GM23338 (cell line): ENCODE data around the gene GOLGA8B. TPM values are rescaled to one million over a fixed set of nuclear protein-coding genes. Genes with fewer than 3 reads are reported as not detected.

Experiments used
- ATAC-seq: fragments of 200-7000 bp; cut with Tn5 transposase; 3 replicates; pipeline ENCODE4 v1.9.1; 2020
- DNase-seq: peaks from one replicate; pipeline ENCODE4 v3.0.0-alpha.2; 2015; ENCODE audit warnings: low spot score
- H2AFZ ChIP-seq: fragments of 200-600 bp; sonication (generic); 2 replicates; pipeline ENCODE4 v1.8.0; 2016; ENCODE audit warnings: antibody characterized with exemption, mild to moderate bottlenecking, moderate library complexity
- H3F3A ChIP-seq: fragments of 200-600 bp; sonication (generic); replicated peaks from 2 replicates; pipeline ENCODE4 v1.8.0; 2017; ENCODE audit warnings: antibody characterized with exemption, mixed run types, low read depth
- H3K27ac ChIP-seq: fragments of 200-600 bp; sonication (generic); 2 replicates; pipeline ENCODE4 v1.6.1; 2016; ENCODE audit warnings: low read depth
- H3K27me3 ChIP-seq: fragments of 200-600 bp; sonication (generic); 2 replicates; pipeline ENCODE4 v1.8.0; 2016; ENCODE audit warnings: mild to moderate bottlenecking, mixed run types, moderate library complexity; ENCODE audit not compliant: insufficient read depth
- H3K36me3 ChIP-seq: fragments of 200-600 bp; sonication (generic); 2 replicates; pipeline ENCODE4 v1.8.0; 2016; ENCODE audit warnings: mild to moderate bottlenecking; ENCODE audit not compliant: insufficient read depth
- H3K4me1 ChIP-seq: fragments of 200-600 bp; sonication (generic); 2 replicates; pipeline ENCODE4 v1.8.0; 2016; ENCODE audit warnings: mild to moderate bottlenecking, moderate library complexity; ENCODE audit not compliant: insufficient read depth
- H3K4me2 ChIP-seq: fragments of 200-600 bp; sonication (generic); 2 replicates; pipeline ENCODE4 v1.7.1; 2017; ENCODE audit warnings: mixed run types
- H3K4me3 ChIP-seq: fragments of 200-600 bp; sonication (generic); 2 replicates; pipeline ENCODE4 v1.6.1; 2016; ENCODE audit warnings: mixed run types
- H3K79me2 ChIP-seq: fragments of 200-600 bp; sonication (generic); replicated peaks from 2 replicates; pipeline ENCODE4 v1.8.0; 2017; ENCODE audit warnings: mild to moderate bottlenecking; ENCODE audit not compliant: insufficient read depth
- H3K9me2 ChIP-seq: fragments of 200-600 bp; sonication (generic); 2 replicates; pipeline ENCODE4 v1.8.0; 2017; ENCODE audit not compliant: insufficient read depth
- H4K20me1 ChIP-seq: fragments of 200-600 bp; sonication (generic); replicated peaks from 2 replicates; pipeline ENCODE4 v1.8.0; 2017; ENCODE audit warnings: mild to moderate bottlenecking; ENCODE audit not compliant: insufficient read depth
- H3K27ac Mint-ChIP-seq: 2 replicates; pipeline ENCODE4 v1.8.0; 2020; ENCODE audit warnings: inconsistent platforms, mild to moderate bottlenecking, moderate library complexity, mixed read lengths
- H3K27me3 Mint-ChIP-seq: 3 replicates; pipeline ENCODE4 v1.8.0; 2022; ENCODE audit warnings: low read depth, mild to moderate bottlenecking, moderate library complexity, mixed read lengths, inconsistent platforms; ENCODE audit not compliant: insufficient read depth, poor library complexity
- H3K36me3 Mint-ChIP-seq: 3 replicates; pipeline ENCODE4 v1.8.0; 2021; ENCODE audit warnings: low read depth, mild to moderate bottlenecking, inconsistent platforms, moderate library complexity, mixed read lengths
- H3K4me1 Mint-ChIP-seq: 3 replicates; pipeline ENCODE4 v1.8.0; 2020; ENCODE audit warnings: mild to moderate bottlenecking, inconsistent platforms, mixed read lengths
- H3K4me3 Mint-ChIP-seq: 3 replicates; pipeline ENCODE4 v1.8.0; 2021; ENCODE audit warnings: moderate library complexity, mild to moderate bottlenecking, inconsistent platforms, mixed read lengths
- H3K9me3 Mint-ChIP-seq: 3 replicates; pipeline ENCODE4 v1.8.0; 2020; ENCODE audit warnings: moderate library complexity, mild to moderate bottlenecking, inconsistent platforms, mixed read lengths
- CREB1 ChIP-seq: fragments of 250-450 bp; sonication (Bioruptor Pico); IDR thresholded peaks from 2 replicates; pipeline ENCODE4 v1.5.0; 2020; ENCODE audit warnings: low read depth, mild to moderate bottlenecking, moderate library complexity
- CTCF ChIP-seq, 2 experiments: fragments of 200-600 bp in 1 of 2; sonication (generic) in 1 of 2; conservative IDR thresholded peaks; 2 replicates each; pipeline versions ENCODE4 v1.5.1 to v1.6.1; 2016 to 2017; ENCODE audit warnings: antibody characterized with exemption in 2 of 2, low read depth in 2 of 2, mild to moderate bottlenecking in 2 of 2, moderate library complexity in 1 of 2
- ETS1 ChIP-seq: IDR thresholded peaks from 2 replicates; pipeline ENCODE4 v1.6.1; 2016; ENCODE audit warnings: antibody characterized with exemption
- EZH2phosphoT487 ChIP-seq: fragments of 200-600 bp; sonication (generic); IDR thresholded peaks from one replicate; pipeline ENCODE4 v1.8.1; 2018; ENCODE audit warnings: antibody characterized with exemption; ENCODE audit not compliant: unreplicated experiment
- JUNB ChIP-seq: IDR thresholded peaks from one replicate; pipeline ENCODE4 v1.6.1; 2016; ENCODE audit warnings: antibody characterized with exemption; ENCODE audit not compliant: unreplicated experiment
- NANOG ChIP-seq: IDR thresholded peaks from 2 replicates; pipeline ENCODE4 v1.6.1; 2016; ENCODE audit warnings: antibody characterized with exemption, borderline replicate concordance
- POLR2AphosphoS5 ChIP-seq: IDR thresholded peaks from 2 replicates; pipeline ENCODE4 v1.6.1; 2016; ENCODE audit warnings: antibody characterized with exemption, low read depth
- REST ChIP-seq: IDR thresholded peaks from one replicate; pipeline ENCODE4 v1.6.1; 2018; ENCODE audit warnings: antibody characterized with exemption; ENCODE audit not compliant: unreplicated experiment
- STAT1 ChIP-seq: IDR thresholded peaks from one replicate; pipeline ENCODE4 v1.6.1; 2016; ENCODE audit warnings: antibody characterized with exemption; ENCODE audit not compliant: unreplicated experiment
- ZNF114 ChIP-seq: fragments of 250-450 bp; sonication (Bioruptor Pico); IDR thresholded peaks from 2 replicates; pipeline ENCODE4 v1.5.0; 2020; ENCODE audit warnings: mild to moderate bottlenecking, moderate library complexity
- ZNF331 ChIP-seq: fragments of 250-450 bp; sonication (Bioruptor Pico); IDR thresholded peaks from 2 replicates; pipeline ENCODE4 v1.5.0; 2020; ENCODE audit warnings: low read depth, mild to moderate bottlenecking, moderate library complexity
- ZNF462 ChIP-seq: fragments of 250-450 bp; sonication (Bioruptor Pico); IDR thresholded peaks from 2 replicates; pipeline ENCODE4 v1.5.0; 2020; ENCODE audit warnings: mild to moderate bottlenecking, moderate library complexity
- polyA plus RNA-seq: library from polyadenylated mRNA; unstranded; fragments of >200 nt; fragmentation: Nextera tagmentation; extraction: Ambion mirVana; gene quantifications from 2 replicates; pipeline ENCODE4 v1.2.1, GENCODE V29; 2016
- total RNA-seq: library from RNA; depleted of rRNA; stranded (reverse); fragments of >200 nt; shearing (Covaris generic); gene quantifications from 2 replicates; pipeline ENCODE4 v1.2.3, GENCODE V29; 2014

The GOLGA8B gene
- total and polyA plus RNA-seq, 2 experiments from 2014 or later = 44.9 to 50.2 TPM

- ATAC-seq = no peak
- no peak overlapping the region for H3K27ac Mint-ChIP-seq
Measured at GRCh38 chr15:34625007-34625406, 41.6 kb upstream of the GOLGA8B start.

More at GRCh38 chr15:34625007-34625406, 41.6 kb upstream of the GOLGA8B start:
- DNase-seq = no peak
- TF ChIP-seq CTCF (conservative IDR thresholded peaks at IDR 0.05; ENCODE audit: low read depth in 2 of 2) = no peak
- no peak for TF ChIP-seq ZNF114 (CRISPR knock-in tag)
- no peak for TF ChIP-seq NANOG
- TF ChIP-seq POLR2AphosphoS5 = no peak
- no peak for TF ChIP-seq REST
- TF ChIP-seq JUNB = no peak
- TF ChIP-seq ZNF462 (CRISPR knock-in tag) = no peak
- TF ChIP-seq CREB1 (CRISPR knock-in tag) = no peak
- TF ChIP-seq ZNF331 (CRISPR knock-in tag) = no peak
- TF ChIP-seq ETS1 = no peak
- TF ChIP-seq EZH2phosphoT487 = no peak
- TF ChIP-seq STAT1 = no peak
- Histone ChIP-seq H3K27me3 (no peaks in the 10 kb centered on the region), H2AFZ (no peak overlapping the region), H3K4me3 (no peak overlapping the region), H3K27ac (no peak overlapping the region), H3K79me2 (no peaks in the 10 kb centered on the region), H3K4me2 (no peak overlapping the region), H3K36me3 (no peaks in the 10 kb centered on the region), H4K20me1 (no peaks in the 10 kb centered on the region), H3K9me2 (no peaks in the 10 kb centered on the region), H3F3A (no peaks in the 10 kb centered on the region), H3K4me1 (no peaks in the 10 kb centered on the region)
- H3K36me3 Mint-ChIP-seq = no peaks in the 10 kb centered on the region
- H3K4me3 Mint-ChIP-seq = no peak overlapping the region
- no peaks in the 10 kb centered on the region for H3K9me3 Mint-ChIP-seq
- no peaks in the 10 kb centered on the region for H3K4me1 Mint-ChIP-seq
- no peaks in the 10 kb centered on the region for H3K27me3 Mint-ChIP-seq
